Activated CD8-positive, alpha-beta T cell treated with anti-CD3 and anti-CD28 coated beads for 36 hours (primary cell): ENCODE results near the gene BFSP1. TPM values are rescaled to one million over a fixed set of nuclear protein-coding genes. Genes with fewer than 3 reads are reported as not detected.

Experiments used
- ATAC-seq: fragments of 200-7000 bp; cut with Tn5 transposase; one replicate; pipeline ENCODE4 v1.10.0; 2021; ENCODE audit warnings: mild to moderate bottlenecking, moderate library complexity
- CTCF ChIA-PET: fragments of 350-600 bp; sonication (Branson Sonifier 250); formaldehyde crosslinking; loops from one replicate; lab custom pipeline; 2021; ENCODE audit warnings: antibody characterized with exemption; lab: Charles Lee
- POLR2A ChIA-PET: fragments of 350-600 bp; sonication (Branson Sonifier 250); formaldehyde crosslinking; loops from one replicate; lab custom pipeline; 2021; ENCODE audit warnings: antibody characterized with exemption; lab: Charles Lee
- DNase-seq: peaks from one replicate; pipeline ENCODE4 v3.0.0-alpha.2; 2020
- H3K27ac Mint-ChIP-seq: one replicate; pipeline ENCODE4 v1.8.0; 2021; ENCODE audit warnings: mild to moderate bottlenecking, mixed read lengths
- H3K27me3 Mint-ChIP-seq: one replicate; pipeline ENCODE4 v1.8.0; 2021; ENCODE audit warnings: mixed read lengths
- H3K36me3 Mint-ChIP-seq: one replicate; pipeline ENCODE4 v1.8.0; 2021; ENCODE audit warnings: low read depth, mixed read lengths
- H3K4me1 Mint-ChIP-seq: one replicate; pipeline ENCODE4 v1.8.0; 2021; ENCODE audit warnings: low read depth, mixed read lengths
- H3K4me3 Mint-ChIP-seq: one replicate; pipeline ENCODE4 v1.8.0; 2021; ENCODE audit warnings: mild to moderate bottlenecking, moderate library complexity, mixed read lengths
- H3K9me3 Mint-ChIP-seq: one replicate; pipeline ENCODE4 v1.8.0; 2021; ENCODE audit warnings: mixed read lengths
- CTCF ChIP-seq: fragments of 200-600 bp; IDR thresholded peaks from one replicate; pipeline ENCODE4 v1.8.0; 2022; ENCODE audit warnings: antibody characterized with exemption, mild to moderate bottlenecking
- intact Hi-C: fragments of 100-400 bp; cut with micrococcal nuclease; formaldehyde crosslinking; loops from one replicate; pipeline ENCODE4 v1.10.0; 2022
- total RNA-seq, 2 experiments: library from RNA; stranded (reverse); gene quantifications; one replicate each; pipeline ENCODE4 v1.2.3, GENCODE V29; 2021

The BFSP1 gene
- total RNA-seq, 2 experiments from 2014 or later = 0.18 TPM

DNA sequence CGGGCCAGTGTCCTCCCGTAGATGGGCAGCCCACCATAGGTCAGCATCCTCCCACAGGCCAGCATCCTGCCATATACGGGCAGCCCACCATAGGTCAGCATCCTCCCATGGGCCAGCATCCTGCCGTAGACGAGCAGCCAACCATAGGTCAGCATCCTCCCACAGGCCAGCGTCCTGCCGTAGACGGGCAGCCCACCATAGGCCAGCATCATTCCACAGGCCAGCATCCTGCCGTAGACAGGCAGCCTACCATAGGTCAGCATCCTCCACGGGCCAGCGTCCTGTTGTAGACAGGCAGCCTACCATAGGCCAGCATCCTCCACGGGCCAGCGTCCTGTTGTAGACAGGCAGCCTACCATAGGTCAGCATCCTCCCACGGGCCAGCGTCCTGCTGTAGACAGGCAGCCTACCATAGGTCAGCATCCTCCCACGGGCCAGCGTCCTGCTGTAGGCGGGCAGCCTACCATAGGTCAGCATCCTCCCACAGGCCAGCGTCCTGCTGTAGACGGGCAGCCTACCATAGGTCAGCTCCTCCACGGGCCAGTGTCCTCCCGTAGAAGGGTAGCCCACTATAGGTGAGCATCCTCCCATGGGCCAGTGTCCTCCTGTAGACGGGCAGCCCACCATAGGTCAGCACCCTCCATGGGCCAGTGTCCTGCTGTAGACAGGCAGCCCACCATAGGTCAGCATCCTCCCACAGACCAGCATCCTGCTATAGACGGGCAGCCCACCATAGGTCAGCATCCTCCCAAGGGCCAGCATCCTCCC is 62.9 kb downstream of the BFSP1 start:
- no peaks in the 10 kb centered on the region for H3K36me3 Mint-ChIP-seq
- CTCF ChIA-PET = interaction anchor here (1.2 kb wide), 1 partner anchor 36 kb away, joined by 4 read pairs; no protein-coding TSS in a partner anchor
- ATAC-seq = no peak

DNA sequence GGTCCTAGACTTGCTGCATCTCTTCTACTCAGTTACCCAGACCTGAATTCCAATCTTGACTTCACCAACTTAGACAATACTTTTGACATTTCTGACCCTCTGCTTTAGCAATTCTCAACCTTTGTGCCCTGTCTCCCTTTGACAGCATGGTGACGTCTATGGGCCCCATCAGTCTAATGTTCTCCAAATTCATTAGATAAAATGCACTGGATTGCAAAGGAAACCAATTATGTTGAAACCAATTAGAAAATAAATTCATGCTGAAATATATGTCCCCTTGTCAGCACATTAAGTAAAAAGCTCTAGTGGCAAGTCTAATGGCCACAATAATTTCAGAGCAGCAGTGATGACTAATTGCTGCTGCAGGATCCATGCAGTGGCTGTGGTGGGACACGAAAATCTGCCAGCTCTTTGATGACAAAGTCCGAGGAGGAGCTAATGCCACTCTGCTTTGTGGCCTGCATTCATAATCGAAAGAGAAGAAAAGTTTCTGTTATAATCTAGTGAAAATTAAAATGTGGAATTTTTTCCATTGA is 64.0 kb downstream of the BFSP1 start:
- no peaks in the 10 kb centered on the region for H3K36me3 Mint-ChIP-seq
- H3K27ac Mint-ChIP-seq = no peak overlapping the region
- intact Hi-C loops = no loop called here
- DNase-seq (no peak), ATAC-seq (no peak)
- CTCF ChIA-PET = no interaction called here
- no peak overlapping the region for H3K4me3 Mint-ChIP-seq
- H3K9me3 Mint-ChIP-seq = no peaks in the 10 kb centered on the region
- TF ChIP-seq CTCF = no peak
- no peaks in the 10 kb centered on the region for H3K27me3 Mint-ChIP-seq
- POLR2A ChIA-PET = no interaction called here
- H3K4me1 Mint-ChIP-seq = no peaks in the 10 kb centered on the region

More for the DNA sequence above, 62.9 kb downstream of the BFSP1 start:
- no peak overlapping the region for H3K4me3 Mint-ChIP-seq
- no peaks in the 10 kb centered on the region for H3K27me3 Mint-ChIP-seq
- POLR2A ChIA-PET = no interaction called here
- no peak for TF ChIP-seq CTCF
- H3K27ac Mint-ChIP-seq = no peak overlapping the region
- H3K4me1 Mint-ChIP-seq = no peaks in the 10 kb centered on the region
- intact Hi-C loops = no loop called here
- DNase-seq = no peak
- H3K9me3 Mint-ChIP-seq = no peaks in the 10 kb centered on the region

DNA sequence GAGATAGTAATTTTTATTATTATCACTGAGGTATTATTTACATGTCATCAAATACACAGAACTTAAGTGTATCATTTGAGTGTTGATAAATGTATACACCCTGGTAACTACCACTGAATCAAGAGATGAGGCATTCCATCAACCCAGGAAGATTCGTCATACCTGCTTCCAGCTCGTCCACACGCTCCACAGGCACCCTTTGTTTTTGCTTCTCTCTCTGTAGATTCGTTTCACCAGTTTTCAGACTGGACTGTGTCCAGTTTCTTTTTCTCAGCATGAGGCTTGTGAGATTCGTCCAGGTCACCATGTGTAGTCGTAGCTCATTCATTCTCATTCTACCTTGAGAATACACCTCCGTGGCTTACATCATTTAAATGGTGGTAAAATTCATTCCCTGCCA is 64.5 kb downstream of the BFSP1 start:
- DNase-seq (no peak), ATAC-seq (no peak)
- intact Hi-C loops = no loop called here
- ChIA-PET POLR2A (interaction anchor here (0.5 kb wide), 1 partner anchor 26 kb away, joined by 3 read pairs; no protein-coding TSS in a partner anchor), CTCF (no interaction called here)
- TF ChIP-seq CTCF = no peak
- no peak overlapping the region for H3K4me3 Mint-ChIP-seq
- H3K9me3 Mint-ChIP-seq = no peaks in the 10 kb centered on the region
- no peaks in the 10 kb centered on the region for H3K36me3 Mint-ChIP-seq
- no peaks in the 10 kb centered on the region for H3K4me1 Mint-ChIP-seq
- H3K27me3 Mint-ChIP-seq = no peaks in the 10 kb centered on the region
- no peak overlapping the region for H3K27ac Mint-ChIP-seq

GRCh38 chr20:17465236-17465635 is 65.9 kb downstream of the BFSP1 start:
- intact Hi-C loops = no loop called here
- ChIA-PET CTCF (no interaction called here), POLR2A (no interaction called here)
- no peaks in the 10 kb centered on the region for H3K27me3 Mint-ChIP-seq
- no peaks in the 10 kb centered on the region for H3K36me3 Mint-ChIP-seq
- H3K4me1 Mint-ChIP-seq = peaks cover 4% of the 10 kb centered on the region
- no peak for ATAC-seq
- no peak overlapping the region for H3K27ac Mint-ChIP-seq
- H3K4me3 Mint-ChIP-seq = no peak overlapping the region
- H3K9me3 Mint-ChIP-seq = peaks cover 2% of the 10 kb centered on the region
- DNase-seq = no peak
- no peak for TF ChIP-seq CTCF

DNA sequence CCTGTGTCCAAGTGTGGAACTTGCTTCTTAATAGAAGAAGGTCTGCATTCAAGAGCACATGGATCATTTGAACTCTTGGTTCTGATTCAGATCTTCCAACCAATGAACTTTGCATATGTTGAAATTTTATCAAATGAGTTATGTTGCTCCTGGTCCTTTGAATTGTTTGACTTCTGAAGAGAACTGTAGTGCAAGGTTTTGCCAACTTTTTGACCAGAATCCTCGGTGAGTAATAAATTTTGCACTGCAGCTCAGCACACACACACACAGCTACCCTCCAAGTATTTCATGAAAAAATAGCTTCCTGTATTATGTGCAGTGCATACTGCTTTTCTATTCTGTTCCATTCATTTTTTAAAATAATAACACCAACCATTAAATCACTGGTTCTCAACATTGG is 67.5 kb downstream of the BFSP1 start:
- no peak for ATAC-seq
- H3K36me3 Mint-ChIP-seq = no peaks in the 10 kb centered on the region
- TF ChIP-seq CTCF = no peak
- peaks cover 3% of the 10 kb centered on the region for H3K9me3 Mint-ChIP-seq
- intact Hi-C loops = no loop called here
- H3K4me3 Mint-ChIP-seq = no peak overlapping the region
- H3K27me3 Mint-ChIP-seq = no peaks in the 10 kb centered on the region
- ChIA-PET CTCF (no interaction called here), POLR2A (no interaction called here)
- DNase-seq = no peak
- no peak overlapping the region for H3K27ac Mint-ChIP-seq
- H3K4me1 Mint-ChIP-seq = peaks cover 5% of the 10 kb centered on the region
